GM13976 (cell line): Measurements from ENCODE around the gene OSCP1.

ENCODE experiments used
- DNase-seq: peaks from one replicate; pipeline ENCODE4 v3.0.0; 2012; ENCODE audit warnings: low spot score
- CTCF ChIP-seq: IDR thresholded peaks from 2 replicates; pipeline ENCODE4 v1.5.1; 2012; ENCODE audit warnings: borderline replicate concordance, mild to moderate bottlenecking; ENCODE audit not compliant: insufficient read depth; ENCODE audit errors: extremely low read depth, missing control alignments, control extremely low read depth
- in situ Hi-C: fragments of 300-500 bp; cut with MboI; formaldehyde crosslinking; loops from one replicate; pipeline ENCODE4 v1.12.0; 2022; ENCODE audit warnings: low sequenced_read_pairs, mixed read lengths, inconsistent platforms; ENCODE audit not compliant: unreplicated experiment

Gene OSCP1

GRCh38 chr1:36386265-36387140, 63.7 kb downstream of the OSCP1 start:
- TF ChIP-seq CTCF: no peak
- DNase-seq: peak; percentile 86
- in situ Hi-C loops: no loop called here

- no peak for TF ChIP-seq CTCF
- in situ Hi-C loops: no loop called here
- peak; percentile 97 for DNase-seq
These were observed 64.6 kb downstream of the OSCP1 start, which contains the start of gene STK40 for GRCh38 chr1:36385410-36386264. Gene STK40, minus strand, starts transcription at chr1:36385924. Its CDS starts 24,592 bp downstream, at chr1:36361332.

- DNase-seq: no peak
- TF ChIP-seq CTCF: no peak
- in situ Hi-C loops: no loop called here
These were observed 65.5 kb downstream of the OSCP1 start for GRCh38 chr1:36384542-36385409.

- no peak for TF ChIP-seq CTCF
- in situ Hi-C loops: no loop called here
- no peak for DNase-seq
These were observed 67.0 kb downstream of the OSCP1 start for GRCh38 chr1:36383240-36383639.

DNA sequence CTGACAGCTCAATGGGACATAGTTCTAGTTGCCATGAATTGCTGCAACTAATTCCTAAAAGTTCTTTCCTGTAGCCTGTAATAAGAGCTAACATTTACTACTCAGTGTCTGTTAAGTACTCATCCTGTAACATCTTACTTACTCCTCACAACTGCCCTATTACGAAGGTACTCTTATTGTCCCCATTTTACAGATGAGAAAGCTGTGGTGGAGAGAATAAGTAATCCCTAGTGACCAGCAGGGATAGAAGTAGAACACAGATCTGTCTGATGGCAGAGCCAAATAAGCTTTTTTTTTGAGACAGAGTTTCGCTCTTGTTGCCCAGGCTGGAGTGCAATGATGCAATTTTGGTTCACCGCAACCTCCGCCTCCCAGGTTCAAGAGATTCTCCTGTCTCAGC, 67.6 kb downstream of the OSCP1 start:
- in situ Hi-C loops: no loop called here
- no peak for DNase-seq
- TF ChIP-seq CTCF: no peak

DNA sequence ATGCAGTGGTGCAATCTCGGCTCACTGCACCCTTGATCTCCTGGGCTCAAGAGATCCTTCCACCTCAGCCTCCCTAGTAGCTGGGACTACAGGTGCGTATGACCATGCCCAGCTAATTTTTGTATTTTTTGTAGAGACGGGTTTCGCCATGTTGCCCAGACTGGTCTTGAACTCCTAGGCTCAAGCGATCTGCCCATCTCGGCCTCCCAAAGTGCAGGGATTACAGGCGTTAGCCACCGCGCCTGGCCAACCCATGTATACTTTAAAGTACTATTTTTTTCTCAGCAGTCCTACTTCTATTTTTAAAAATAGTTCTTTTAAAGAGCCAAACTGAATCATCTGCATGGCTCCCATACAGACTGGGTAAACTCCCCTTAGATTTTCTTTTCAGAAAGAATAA, 68.0 kb downstream of the OSCP1 start:
- no peak for TF ChIP-seq CTCF

More for the DNA sequence above, 68.0 kb downstream of the OSCP1 start:
- DNase-seq: no peak
- in situ Hi-C loops: no loop called here
